ENCODE data around the gene CATSPERB. TPM values are rescaled to one million over a fixed set of nuclear protein-coding genes. Genes with fewer than 3 reads are reported as not detected.

Gene CATSPERB
- total and polyA plus RNA-seq, 2 donors from 2014 or later, result 0.17 to 2.1 TPM

DNA sequence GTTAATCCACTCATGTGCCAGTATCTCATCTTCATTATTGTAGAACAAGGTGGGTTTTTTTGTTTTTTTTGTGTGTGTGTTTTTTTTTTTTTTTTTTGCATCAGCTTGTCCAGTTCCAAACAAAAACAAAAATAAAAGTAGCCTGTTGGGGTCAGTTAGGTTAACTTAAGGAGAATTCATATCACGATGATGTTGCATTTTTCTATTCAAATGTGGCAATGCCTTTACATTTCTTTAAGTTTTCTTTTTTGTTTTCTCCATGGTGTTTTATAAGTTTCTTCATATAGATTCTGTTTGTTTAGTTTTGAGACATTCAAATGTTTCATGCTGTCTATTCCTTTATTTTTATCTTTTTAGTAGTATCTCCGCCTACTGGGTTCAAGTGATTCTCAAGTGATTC lies 16.2 kb upstream of the CATSPERB start:
- no peak for DNase-seq

DNA sequence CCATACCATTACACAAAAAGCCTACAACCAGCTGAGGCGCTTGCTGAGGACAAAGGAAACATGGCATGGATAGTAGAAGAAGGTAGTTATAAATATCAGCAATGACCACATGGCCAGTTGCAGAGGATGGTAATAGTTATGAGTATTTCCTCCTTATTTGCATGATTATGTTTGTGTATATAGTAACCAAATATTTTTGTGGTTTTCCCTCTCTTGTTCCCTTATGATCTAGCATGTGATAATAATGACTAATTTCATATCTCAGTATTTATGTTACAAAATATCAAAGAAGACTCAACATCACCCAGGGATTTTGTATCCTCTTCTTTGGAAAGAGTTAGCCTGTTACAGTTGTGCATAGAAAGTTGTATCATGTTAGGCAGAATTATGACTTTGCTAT lies 13.5 kb upstream of the CATSPERB start:
- no peak overlapping the region for H3K4me3 ChIP-seq (ENCODE audit: low read length in 3 of 3)
- TF ChIP-seq, protein P1, sequence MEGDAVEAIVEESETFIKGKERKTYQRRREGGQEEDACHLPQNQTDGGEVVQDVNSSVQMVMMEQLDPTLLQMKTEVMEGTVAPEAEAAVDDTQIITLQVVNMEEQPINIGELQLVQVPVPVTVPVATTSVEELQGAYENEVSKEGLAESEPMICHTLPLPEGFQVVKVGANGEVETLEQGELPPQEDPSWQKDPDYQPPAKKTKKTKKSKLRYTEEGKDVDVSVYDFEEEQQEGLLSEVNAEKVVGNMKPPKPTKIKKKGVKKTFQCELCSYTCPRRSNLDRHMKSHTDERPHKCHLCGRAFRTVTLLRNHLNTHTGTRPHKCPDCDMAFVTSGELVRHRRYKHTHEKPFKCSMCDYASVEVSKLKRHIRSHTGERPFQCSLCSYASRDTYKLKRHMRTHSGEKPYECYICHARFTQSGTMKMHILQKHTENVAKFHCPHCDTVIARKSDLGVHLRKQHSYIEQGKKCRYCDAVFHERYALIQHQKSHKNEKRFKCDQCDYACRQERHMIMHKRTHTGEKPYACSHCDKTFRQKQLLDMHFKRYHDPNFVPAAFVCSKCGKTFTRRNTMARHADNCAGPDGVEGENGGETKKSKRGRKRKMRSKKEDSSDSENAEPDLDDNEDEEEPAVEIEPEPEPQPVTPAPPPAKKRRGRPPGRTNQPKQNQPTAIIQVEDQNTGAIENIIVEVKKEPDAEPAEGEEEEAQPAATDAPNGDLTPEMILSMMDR (IDR thresholded peaks at IDR 0.05; ENCODE audit: borderline replicate concordance, extremely low read depth, insufficient read depth), result no peak
- intact Hi-C loops (cut with DNase I), result no loop called here
- no peak overlapping the region for H3K27ac ChIP-seq (ENCODE audit: low read depth in 2 of 2, low read length in 2 of 2)
- FAIRE-seq (no peak), DNase-seq (no peak)
- peaks cover 0 to 2% (median 0%) of the 10 kb centered on the region in 3 donors for H3K4me1 ChIP-seq (ENCODE audit: control insufficient read depth in 2 of 3, insufficient read depth in 2 of 3, low read depth in 1 of 3, low read length in 3 of 3)
- H3K9me3 ChIP-seq (ENCODE audit: control insufficient read depth in 2 of 3, insufficient read depth in 1 of 3, low read length in 3 of 3), result no peaks in the 10 kb centered on the region
- no peak overlapping the region for H3K9ac ChIP-seq (ENCODE audit: low read length in 3 of 3)
- no peaks in the 10 kb centered on the region for H3K27me3 ChIP-seq (ENCODE audit: control insufficient read depth, insufficient read depth, low read length)
- no peaks in the 10 kb centered on the region for H3K36me3 ChIP-seq (ENCODE audit: control insufficient read depth in 2 of 3, insufficient read depth in 3 of 3, low read length in 3 of 3)

More for the DNA sequence above, 16.2 kb upstream of the CATSPERB start:
- no peaks in the 10 kb centered on the region for H3K36me3 ChIP-seq (ENCODE audit: control insufficient read depth in 2 of 3, insufficient read depth in 3 of 3, low read length in 3 of 3)
- H3K9ac ChIP-seq (ENCODE audit: low read length in 3 of 3), result no peak overlapping the region
- no peaks in the 10 kb centered on the region for H3K27me3 ChIP-seq (ENCODE audit: control insufficient read depth, insufficient read depth, low read length)
- H3K4me3 ChIP-seq (ENCODE audit: low read length in 3 of 3), result no peak overlapping the region
- no peaks in the 10 kb centered on the region for H3K9me3 ChIP-seq (ENCODE audit: control insufficient read depth in 2 of 3, insufficient read depth in 1 of 3, low read length in 3 of 3)
- peaks cover 0 to 2% (median 0%) of the 10 kb centered on the region in 3 donors for H3K4me1 ChIP-seq (ENCODE audit: control insufficient read depth in 2 of 3, insufficient read depth in 2 of 3, low read depth in 1 of 3, low read length in 3 of 3)
- peak; percentile 39 for FAIRE-seq
- intact Hi-C loops (cut with DNase I), result no loop called here
- no peak overlapping the region for H3K27ac ChIP-seq (ENCODE audit: low read depth in 2 of 2, low read length in 2 of 2)
- TF ChIP-seq, protein P1 (IDR thresholded peaks at IDR 0.05; ENCODE audit: borderline replicate concordance, extremely low read depth, insufficient read depth), result no peak

DNA sequence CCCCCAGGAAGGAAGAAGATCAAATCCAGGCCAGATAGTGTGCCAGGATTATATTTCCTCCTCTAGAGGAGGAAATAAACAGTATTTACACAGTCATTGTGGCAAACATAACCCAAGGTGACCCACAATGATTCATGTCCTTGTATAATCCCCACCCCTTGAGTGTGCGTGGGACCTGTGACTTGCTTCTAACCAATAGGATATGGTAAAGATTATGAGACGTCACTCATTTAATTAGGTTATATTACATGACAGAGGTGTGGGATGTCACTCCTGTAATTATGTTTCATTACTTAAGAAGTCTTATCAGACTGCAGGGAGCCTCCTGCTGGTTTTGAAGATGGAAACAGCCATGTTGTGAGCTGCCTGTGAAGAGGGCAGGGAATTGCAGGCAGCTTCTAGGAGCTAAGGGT lies 12.2 kb upstream of the CATSPERB start:
- Histone ChIP-seq H3K9me3 (ENCODE audit: control insufficient read depth in 2 of 3, insufficient read depth in 1 of 3, low read length in 3 of 3) (no peaks in the 10 kb centered on the region), H3K9ac (ENCODE audit: low read length in 3 of 3) (no peak overlapping the region), H3K36me3 (ENCODE audit: control insufficient read depth in 2 of 3, insufficient read depth in 3 of 3, low read length in 3 of 3) (no peaks in the 10 kb centered on the region), H3K4me1 (ENCODE audit: control insufficient read depth in 2 of 3, insufficient read depth in 2 of 3, low read depth in 1 of 3, low read length in 3 of 3) (peaks cover 0 to 2% (median 0%) of the 10 kb centered on the region in 3 donors), H3K27ac (ENCODE audit: low read depth in 2 of 2, low read length in 2 of 2) (no peak overlapping the region), H3K27me3 (ENCODE audit: control insufficient read depth, insufficient read depth, low read length) (no peaks in the 10 kb centered on the region), H3K4me3 (ENCODE audit: low read length in 3 of 3) (no peak overlapping the region)
- TF ChIP-seq, protein P1 (IDR thresholded peaks at IDR 0.05; ENCODE audit: borderline replicate concordance, extremely low read depth, insufficient read depth), result no peak
- DNase-seq, result no peak
- intact Hi-C loops (cut with DNase I), result no loop called here
- no peak for FAIRE-seq

DNA sequence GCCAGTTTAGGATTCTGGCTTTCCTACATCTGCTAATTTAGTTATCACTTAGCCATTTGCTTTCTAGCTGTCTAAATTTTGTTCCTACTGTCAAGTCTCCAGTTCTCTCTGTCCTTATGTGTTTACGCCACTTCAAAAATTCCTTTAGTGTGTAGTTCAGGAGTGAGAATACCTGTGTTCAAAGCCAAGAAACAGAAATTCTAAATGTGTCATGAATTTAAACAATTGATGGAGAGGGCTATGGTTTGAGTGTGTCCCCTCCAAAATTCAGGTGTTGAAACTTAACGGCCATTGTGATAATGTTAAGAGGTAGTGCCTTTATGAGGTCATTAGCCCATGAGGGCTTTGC lies 11.4 kb upstream of the CATSPERB start:
- H3K27ac ChIP-seq (ENCODE audit: low read depth in 2 of 2, low read length in 2 of 2), result no peak overlapping the region
- TF ChIP-seq, protein P1 (IDR thresholded peaks at IDR 0.05; ENCODE audit: borderline replicate concordance, extremely low read depth, insufficient read depth), result no peak
- no peak for DNase-seq
- no peak for FAIRE-seq
- H3K4me1 ChIP-seq (ENCODE audit: control insufficient read depth in 2 of 3, insufficient read depth in 2 of 3, low read depth in 1 of 3, low read length in 3 of 3), result peaks cover 0 to 2% (median 0%) of the 10 kb centered on the region in 3 donors
- no peaks in the 10 kb centered on the region for H3K27me3 ChIP-seq (ENCODE audit: control insufficient read depth, insufficient read depth, low read length)
- no peaks in the 10 kb centered on the region for H3K9me3 ChIP-seq (ENCODE audit: control insufficient read depth in 2 of 3, insufficient read depth in 1 of 3, low read length in 3 of 3)
- H3K36me3 ChIP-seq (ENCODE audit: control insufficient read depth in 2 of 3, insufficient read depth in 3 of 3, low read length in 3 of 3), result no peaks in the 10 kb centered on the region
- intact Hi-C loops (cut with DNase I), result no loop called here
- H3K4me3 ChIP-seq (ENCODE audit: low read length in 3 of 3), result no peak overlapping the region
- no peak overlapping the region for H3K9ac ChIP-seq (ENCODE audit: low read length in 3 of 3)
